ENCODE results near the gene TBC1D22A. TPM values are rescaled to one million over a fixed set of nuclear protein-coding genes. Genes with fewer than 3 reads are reported as not detected.

The TBC1D22A gene
- total RNA-seq, 1 donor from 2014 or later, result 10.6 TPM

DNA sequence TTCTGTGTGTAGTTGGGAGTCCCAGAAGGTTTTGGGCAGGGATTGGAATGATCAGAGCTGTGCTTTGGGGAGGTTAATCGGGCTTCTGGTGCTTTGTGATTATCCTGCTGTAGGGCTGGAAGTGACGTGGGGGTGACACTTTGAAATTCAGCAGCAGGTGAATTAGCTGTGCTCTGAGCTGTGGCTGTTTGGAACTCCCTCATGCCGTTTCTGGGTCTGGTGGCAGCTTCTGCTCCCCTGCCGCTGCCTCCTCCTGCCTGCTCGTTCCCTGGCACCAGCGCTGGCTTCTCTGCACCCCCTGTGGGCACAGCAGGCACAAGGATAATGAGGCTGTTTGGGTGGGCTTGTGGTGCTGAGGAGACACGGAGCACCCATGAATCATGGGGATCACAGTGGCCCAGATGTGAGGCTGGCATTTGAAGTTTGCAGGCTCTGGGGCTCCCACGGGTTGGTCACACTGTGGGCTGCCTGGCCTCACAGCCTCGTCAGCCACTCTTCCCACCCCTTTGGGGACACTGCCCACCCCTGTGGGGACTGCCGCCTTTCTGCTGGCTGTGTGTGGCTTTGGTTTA lies 49.7 kb downstream of the TBC1D22A start:
- Mint-ChIP-seq H3K27me3 (ENCODE audit: insufficient read depth, low read depth) (no peaks in the 10 kb centered on the region), H3K9me3 (no peaks in the 10 kb centered on the region), H3K4me1 (peaks cover 36% of the 10 kb centered on the region), H3K36me3 (peaks cover 11% of the 10 kb centered on the region), H3K27ac (peak overlapping the region; percentile 40), H3K4me3 (no peak overlapping the region)
- no peak overlapping the region for H2AFZ ChIP-seq (replicated peaks)
- no peaks in the 10 kb centered on the region for H3F3A ChIP-seq (ENCODE audit: low read depth)
- H3K79me2 ChIP-seq (ENCODE audit: low read depth), result no peaks in the 10 kb centered on the region
- H3K9me3 ChIP-seq (ENCODE audit: low read depth), result no peaks in the 10 kb centered on the region
- H3K4me1 ChIP-seq, result peaks cover 17% of the 10 kb centered on the region
- H3K4me2 ChIP-seq, result no peak overlapping the region
- TF ChIP-seq EZH2 (IDR thresholded peaks at IDR 0.05), result no peak
- TF ChIP-seq EZH2phosphoT487 (IDR thresholded peaks at IDR 0.05), result no peak
- TF ChIP-seq CTCF (IDR thresholded peaks at IDR 0.05), result no peak
- no peak overlapping the region for H3K9ac ChIP-seq
- H3K36me3 ChIP-seq, result no peaks in the 10 kb centered on the region
- no peak overlapping the region for H3K4me3 ChIP-seq
- no peak overlapping the region for H3K27ac ChIP-seq
- H3K27me3 ChIP-seq, result no peaks in the 10 kb centered on the region
- DNase-seq (ENCODE audit: low spot score), result no peak
- peaks cover 20% of the 10 kb centered on the region for H4K20me1 ChIP-seq (ENCODE audit: low read depth)

- H3K36me3 Mint-ChIP-seq, result peaks cover 13% of the 10 kb centered on the region
- Histone ChIP-seq H4K20me1 (ENCODE audit: low read depth) (peaks cover 20% of the 10 kb centered on the region), H3F3A (ENCODE audit: low read depth) (no peaks in the 10 kb centered on the region), H3K4me1 (peaks cover 17% of the 10 kb centered on the region), H3K36me3 (no peaks in the 10 kb centered on the region), H2AFZ (replicated peaks) (no peak overlapping the region), H3K9me3 (ENCODE audit: low read depth) (no peaks in the 10 kb centered on the region), H3K27me3 (no peaks in the 10 kb centered on the region), H3K4me2 (no peak overlapping the region), H3K27ac (no peak overlapping the region), H3K4me3 (no peak overlapping the region), H3K79me2 (ENCODE audit: low read depth) (peaks cover 6% of the 10 kb centered on the region), H3K9ac (no peak overlapping the region)
- no peak for DNase-seq (ENCODE audit: low spot score)
- no peak overlapping the region for H3K4me3 Mint-ChIP-seq
- H3K27me3 Mint-ChIP-seq (ENCODE audit: insufficient read depth, low read depth), result no peaks in the 10 kb centered on the region
- H3K9me3 Mint-ChIP-seq, result peaks cover 2% of the 10 kb centered on the region
- peaks cover 36% of the 10 kb centered on the region for H3K4me1 Mint-ChIP-seq
- no peak overlapping the region for H3K27ac Mint-ChIP-seq
- no peak for TF ChIP-seq EZH2 (IDR thresholded peaks at IDR 0.05)
- no peak for TF ChIP-seq EZH2phosphoT487 (IDR thresholded peaks at IDR 0.05)
- TF ChIP-seq CTCF (IDR thresholded peaks at IDR 0.05), result no peak
Measured at GRCh38 chr22:46812788-46813187, 50.3 kb downstream of the TBC1D22A start.

- Mint-ChIP-seq H3K27me3 (ENCODE audit: insufficient read depth, low read depth) (no peaks in the 10 kb centered on the region), H3K4me3 (no peak overlapping the region), H3K36me3 (peaks cover 11% of the 10 kb centered on the region), H3K27ac (peak overlapping the region; percentile 20), H3K4me1 (peaks cover 36% of the 10 kb centered on the region), H3K9me3 (peaks cover 2% of the 10 kb centered on the region)
- no peak for DNase-seq (ENCODE audit: low spot score)
- no peak overlapping the region for H3K9ac ChIP-seq
- no peak overlapping the region for H3K27ac ChIP-seq
- H3F3A ChIP-seq (ENCODE audit: low read depth), result no peaks in the 10 kb centered on the region
- H3K36me3 ChIP-seq, result no peaks in the 10 kb centered on the region
- peaks cover 20% of the 10 kb centered on the region for H4K20me1 ChIP-seq (ENCODE audit: low read depth)
- H3K4me2 ChIP-seq, result no peak overlapping the region
- no peaks in the 10 kb centered on the region for H3K9me3 ChIP-seq (ENCODE audit: low read depth)
- no peaks in the 10 kb centered on the region for H3K27me3 ChIP-seq
- H3K4me3 ChIP-seq, result no peak overlapping the region
- peaks cover 17% of the 10 kb centered on the region for H3K4me1 ChIP-seq
- peaks cover 17% of the 10 kb centered on the region for H3K79me2 ChIP-seq (ENCODE audit: low read depth)
- no peak overlapping the region for H2AFZ ChIP-seq (replicated peaks)
- TF ChIP-seq CTCF (IDR thresholded peaks at IDR 0.05), result no peak
- no peak for TF ChIP-seq EZH2phosphoT487 (IDR thresholded peaks at IDR 0.05)
- no peak for TF ChIP-seq EZH2 (IDR thresholded peaks at IDR 0.05)
Measured at GRCh38 chr22:46813816-46814597, 51.6 kb downstream of the TBC1D22A start.

Measured in neural progenitor cell (in vitro differentiated cells).